Activated T-cell treated with anti-CD3 and anti-CD28 coated beads, Interleukin-2, amount 50 U/mL, for 48 hours (primary cell): ENCODE measurements around the gene MOV10L1.

Experiments
- DNase-seq, 2 experiments: peaks; one replicate each; pipeline ENCODE4 v3.0.0-alpha.2; 2020

The MOV10L1 gene

GRCh38 chr22:50208430-50208938 is 118.7 kb downstream of the MOV10L1 start:
- DNase-seq = no peak

- DNase-seq = peak in 1 of 2 experiments; percentile 19
Measured at GRCh38 chr22:50208939-50209892, 119.4 kb downstream of the MOV10L1 start.

- peak; percentile 76 to 78 for DNase-seq
Measured at GRCh38 chr22:50209893-50210292, 120.1 kb downstream of the MOV10L1 start.

GRCh38 chr22:50210378-50211139 is 120.8 kb downstream of the MOV10L1 start:
- DNase-seq = no peak

GRCh38 chr22:50211147-50211546 is 121.3 kb downstream of the MOV10L1 start:
- DNase-seq = peak in 1 of 2 experiments; percentile 16
